Measurements from ENCODE around the gene MYO3B.

MYO3B gene

DNA sequence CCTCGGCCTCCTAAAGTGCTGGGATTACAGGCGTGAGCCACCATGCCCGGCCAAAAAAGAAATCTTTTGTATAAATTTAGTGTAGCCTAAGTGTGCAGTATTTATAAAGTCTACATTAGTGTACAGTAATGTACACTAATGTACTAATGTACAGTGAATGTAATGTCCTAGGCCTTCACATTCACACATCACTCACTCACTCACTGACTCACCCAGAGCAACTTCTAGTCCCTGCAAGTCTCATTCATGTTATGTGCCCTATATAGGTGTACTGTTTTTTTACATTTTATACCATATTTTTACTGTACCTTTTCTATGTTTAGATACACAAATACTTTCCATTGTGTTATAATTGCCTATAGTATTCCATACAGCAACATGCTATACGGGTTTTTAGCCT is 254.9 kb downstream of the MYO3B start:
- Histone ChIP-seq H3K4me1 (ENCODE audit: control insufficient read depth, insufficient read depth, low read length) (no peaks in the 10 kb centered on the region), H3K9me3 (ENCODE audit: control insufficient read depth, insufficient read depth, low read depth, low read length) (no peaks in the 10 kb centered on the region), H3K4me3 (ENCODE audit: low read depth, low read length) (no peak overlapping the region), H3K36me3 (ENCODE audit: control insufficient read depth in 2 of 2, insufficient read depth in 1 of 2, low read length in 2 of 2) (no peaks in the 10 kb centered on the region), H3K27ac (ENCODE audit: extremely low read depth, low read depth, low read length) (no peak overlapping the region)
- ChIA-PET POLR2A (no interaction called here), CTCF (no interaction called here)
- no peak for TF ChIP-seq ZBTB20 (tag by site-specific recombination; IDR thresholded peaks at IDR 0.05)
- TF ChIP-seq ZNF121 (tag by site-specific recombination; IDR thresholded peaks at IDR 0.05): no peak
- no peak for TF ChIP-seq GFI1B (tag by site-specific recombination; IDR thresholded peaks at IDR 0.05)
- no peak for TF ChIP-seq ZBTB49 (tag by site-specific recombination; IDR thresholded peaks at IDR 0.05; ENCODE audit: low read depth)
- no peak for TF ChIP-seq ZNF23 (tag by site-specific recombination; IDR thresholded peaks at IDR 0.05; ENCODE audit: borderline replicate concordance)
- TF ChIP-seq, protein P1, sequence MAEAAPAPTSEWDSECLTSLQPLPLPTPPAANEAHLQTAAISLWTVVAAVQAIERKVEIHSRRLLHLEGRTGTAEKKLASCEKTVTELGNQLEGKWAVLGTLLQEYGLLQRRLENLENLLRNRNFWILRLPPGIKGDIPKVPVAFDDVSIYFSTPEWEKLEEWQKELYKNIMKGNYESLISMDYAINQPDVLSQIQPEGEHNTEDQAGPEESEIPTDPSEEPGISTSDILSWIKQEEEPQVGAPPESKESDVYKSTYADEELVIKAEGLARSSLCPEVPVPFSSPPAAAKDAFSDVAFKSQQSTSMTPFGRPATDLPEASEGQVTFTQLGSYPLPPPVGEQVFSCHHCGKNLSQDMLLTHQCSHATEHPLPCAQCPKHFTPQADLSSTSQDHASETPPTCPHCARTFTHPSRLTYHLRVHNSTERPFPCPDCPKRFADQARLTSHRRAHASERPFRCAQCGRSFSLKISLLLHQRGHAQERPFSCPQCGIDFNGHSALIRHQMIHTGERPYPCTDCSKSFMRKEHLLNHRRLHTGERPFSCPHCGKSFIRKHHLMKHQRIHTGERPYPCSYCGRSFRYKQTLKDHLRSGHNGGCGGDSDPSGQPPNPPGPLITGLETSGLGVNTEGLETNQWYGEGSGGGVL (tag by site-specific recombination; IDR thresholded peaks at IDR 0.05): no peak
- TF ChIP-seq, protein P2, sequence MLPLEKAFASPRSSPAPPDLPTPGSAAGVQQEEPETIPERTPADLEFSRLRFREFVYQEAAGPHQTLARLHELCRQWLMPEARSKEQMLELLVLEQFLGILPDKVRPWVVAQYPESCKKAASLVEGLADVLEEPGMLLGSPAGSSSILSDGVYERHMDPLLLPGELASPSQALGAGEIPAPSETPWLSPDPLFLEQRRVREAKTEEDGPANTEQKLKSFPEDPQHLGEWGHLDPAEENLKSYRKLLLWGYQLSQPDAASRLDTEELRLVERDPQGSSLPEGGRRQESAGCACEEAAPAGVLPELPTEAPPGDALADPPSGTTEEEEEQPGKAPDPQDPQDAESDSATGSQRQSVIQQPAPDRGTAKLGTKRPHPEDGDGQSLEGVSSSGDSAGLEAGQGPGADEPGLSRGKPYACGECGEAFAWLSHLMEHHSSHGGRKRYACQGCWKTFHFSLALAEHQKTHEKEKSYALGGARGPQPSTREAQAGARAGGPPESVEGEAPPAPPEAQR (tag by site-specific recombination; IDR thresholded peaks at IDR 0.05): no peak
- no peak for TF ChIP-seq PRDM1 (tag by site-specific recombination; IDR thresholded peaks at IDR 0.05)
- TF ChIP-seq, protein P3, sequence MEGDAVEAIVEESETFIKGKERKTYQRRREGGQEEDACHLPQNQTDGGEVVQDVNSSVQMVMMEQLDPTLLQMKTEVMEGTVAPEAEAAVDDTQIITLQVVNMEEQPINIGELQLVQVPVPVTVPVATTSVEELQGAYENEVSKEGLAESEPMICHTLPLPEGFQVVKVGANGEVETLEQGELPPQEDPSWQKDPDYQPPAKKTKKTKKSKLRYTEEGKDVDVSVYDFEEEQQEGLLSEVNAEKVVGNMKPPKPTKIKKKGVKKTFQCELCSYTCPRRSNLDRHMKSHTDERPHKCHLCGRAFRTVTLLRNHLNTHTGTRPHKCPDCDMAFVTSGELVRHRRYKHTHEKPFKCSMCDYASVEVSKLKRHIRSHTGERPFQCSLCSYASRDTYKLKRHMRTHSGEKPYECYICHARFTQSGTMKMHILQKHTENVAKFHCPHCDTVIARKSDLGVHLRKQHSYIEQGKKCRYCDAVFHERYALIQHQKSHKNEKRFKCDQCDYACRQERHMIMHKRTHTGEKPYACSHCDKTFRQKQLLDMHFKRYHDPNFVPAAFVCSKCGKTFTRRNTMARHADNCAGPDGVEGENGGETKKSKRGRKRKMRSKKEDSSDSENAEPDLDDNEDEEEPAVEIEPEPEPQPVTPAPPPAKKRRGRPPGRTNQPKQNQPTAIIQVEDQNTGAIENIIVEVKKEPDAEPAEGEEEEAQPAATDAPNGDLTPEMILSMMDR (tag by site-specific recombination; IDR thresholded peaks at IDR 0.05): no peak
- no peak for TF ChIP-seq ZBTB48 (tag by site-specific recombination; IDR thresholded peaks at IDR 0.05)
- TF ChIP-seq ZNF837 (tag by site-specific recombination; IDR thresholded peaks at IDR 0.05): no peak
- no peak for TF ChIP-seq ZNF785 (tag by site-specific recombination; IDR thresholded peaks at IDR 0.05)
- TF ChIP-seq ZNF37A (tag by site-specific recombination; IDR thresholded peaks at IDR 0.05): no peak
- no peak for TF ChIP-seq ZBTB7A (tag by site-specific recombination; IDR thresholded peaks at IDR 0.05; ENCODE audit: low read depth)
- TF ChIP-seq ZFP3 (tag by site-specific recombination; IDR thresholded peaks at IDR 0.05; ENCODE audit: low read depth): no peak
- no peak for TF ChIP-seq KLF9 (tag by site-specific recombination; IDR thresholded peaks at IDR 0.05; ENCODE audit: low read depth)
- no peak for TF ChIP-seq ZFP37 (tag by site-specific recombination; IDR thresholded peaks at IDR 0.05)
- no peak for TF ChIP-seq ZSCAN23 (tag by site-specific recombination; IDR thresholded peaks at IDR 0.05)
- no peak for TF ChIP-seq ZNF670 (tag by site-specific recombination; IDR thresholded peaks at IDR 0.05; ENCODE audit: low read depth)

GRCh38 chr2:170433448-170433847 is 255.5 kb downstream of the MYO3B start:
- H3K36me3 ChIP-seq (ENCODE audit: control insufficient read depth in 2 of 2, insufficient read depth in 1 of 2, low read length in 2 of 2): no peaks in the 10 kb centered on the region
- CTCF ChIA-PET: no interaction called here
- H3K4me3 ChIP-seq (ENCODE audit: low read depth, low read length): no peak overlapping the region
- H3K27ac ChIP-seq (ENCODE audit: extremely low read depth, low read depth, low read length): no peak overlapping the region
- POLR2A ChIA-PET: no interaction called here
- no peaks in the 10 kb centered on the region for H3K4me1 ChIP-seq (ENCODE audit: control insufficient read depth, insufficient read depth, low read length)
- H3K9me3 ChIP-seq (ENCODE audit: control insufficient read depth, insufficient read depth, low read depth, low read length): no peaks in the 10 kb centered on the region
- TF ChIP-seq ZNF596 (tag by site-specific recombination; IDR thresholded peaks at IDR 0.05) (no peak), ZNF600 (tag by site-specific recombination; IDR thresholded peaks at IDR 0.05) (no peak), ZNF473 (tag by site-specific recombination; IDR thresholded peaks at IDR 0.05) (no peak), ZNF223 (tag by site-specific recombination; IDR thresholded peaks at IDR 0.05) (no peak), ZNF174 (tag by site-specific recombination; IDR thresholded peaks at IDR 0.05) (no peak)
- TF ChIP-seq, protein P4, sequence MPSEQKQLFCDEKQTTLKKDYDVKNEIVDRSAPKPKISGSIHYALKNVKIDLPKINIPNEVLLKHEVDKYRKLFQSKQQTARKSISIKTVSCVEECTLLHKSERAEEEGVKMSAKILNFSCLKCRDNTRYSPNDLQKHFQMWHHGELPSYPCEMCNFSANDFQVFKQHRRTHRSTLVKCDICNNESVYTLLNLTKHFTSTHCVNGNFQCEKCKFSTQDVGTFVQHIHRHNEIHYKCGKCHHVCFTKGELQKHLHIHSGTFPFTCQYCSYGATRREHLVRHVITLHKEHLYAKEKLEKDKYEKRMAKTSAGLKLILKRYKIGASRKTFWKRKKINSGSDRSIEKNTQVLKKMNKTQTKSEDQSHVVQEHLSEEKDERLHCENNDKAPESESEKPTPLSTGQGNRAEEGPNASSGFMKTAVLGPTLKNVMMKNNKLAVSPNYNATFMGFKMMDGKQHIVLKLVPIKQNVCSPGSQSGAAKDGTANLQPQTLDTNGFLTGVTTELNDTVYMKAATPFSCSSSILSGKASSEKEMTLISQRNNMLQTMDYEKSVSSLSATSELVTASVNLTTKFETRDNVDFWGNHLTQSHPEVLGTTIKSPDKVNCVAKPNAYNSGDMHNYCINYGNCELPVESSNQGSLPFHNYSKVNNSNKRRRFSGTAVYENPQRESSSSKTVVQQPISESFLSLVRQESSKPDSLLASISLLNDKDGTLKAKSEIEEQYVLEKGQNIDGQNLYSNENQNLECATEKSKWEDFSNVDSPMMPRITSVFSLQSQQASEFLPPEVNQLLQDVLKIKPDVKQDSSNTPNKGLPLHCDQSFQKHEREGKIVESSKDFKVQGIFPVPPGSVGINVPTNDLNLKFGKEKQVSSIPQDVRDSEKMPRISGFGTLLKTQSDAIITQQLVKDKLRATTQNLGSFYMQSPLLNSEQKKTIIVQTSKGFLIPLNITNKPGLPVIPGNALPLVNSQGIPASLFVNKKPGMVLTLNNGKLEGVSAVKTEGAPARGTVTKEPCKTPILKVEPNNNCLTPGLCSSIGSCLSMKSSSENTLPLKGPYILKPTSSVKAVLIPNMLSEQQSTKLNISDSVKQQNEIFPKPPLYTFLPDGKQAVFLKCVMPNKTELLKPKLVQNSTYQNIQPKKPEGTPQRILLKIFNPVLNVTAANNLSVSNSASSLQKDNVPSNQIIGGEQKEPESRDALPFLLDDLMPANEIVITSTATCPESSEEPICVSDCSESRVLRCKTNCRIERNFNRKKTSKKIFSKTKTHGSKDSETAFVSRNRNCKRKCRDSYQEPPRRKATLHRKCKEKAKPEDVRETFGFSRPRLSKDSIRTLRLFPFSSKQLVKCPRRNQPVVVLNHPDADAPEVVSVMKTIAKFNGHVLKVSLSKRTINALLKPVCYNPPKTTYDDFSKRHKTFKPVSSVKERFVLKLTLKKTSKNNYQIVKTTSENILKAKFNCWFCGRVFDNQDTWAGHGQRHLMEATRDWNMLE (tag by site-specific recombination; conservative IDR thresholded peaks at IDR 0.05; ENCODE audit: low read depth): no peak

All from HEK293 (cell line).